Activated T-cell treated with anti-CD3 and anti-CD28 coated beads for 4 hours (primary cell): ENCODE measurements around the gene SLC25A1.

Experiments used
- DNase-seq: peaks from one replicate; pipeline ENCODE4 v3.0.0-alpha.2; 2020

The SLC25A1 gene

GRCh38 chr22:19178657-19179496 is at the start of gene SLC25A1:
Gene SLC25A1, minus strand, starts transcription at chr22:19178736. Its CDS starts 63 bp downstream, at chr22:19178673.
- peak; percentile 68 for DNase-seq

- no peak for DNase-seq
Measured at GRCh38 chr22:19228179-19228578, 49.6 kb upstream of the SLC25A1 start.

GRCh38 chr22:19226428-19226827 is 47.9 kb upstream of the SLC25A1 start:
- DNase-seq, result no peak

DNA sequence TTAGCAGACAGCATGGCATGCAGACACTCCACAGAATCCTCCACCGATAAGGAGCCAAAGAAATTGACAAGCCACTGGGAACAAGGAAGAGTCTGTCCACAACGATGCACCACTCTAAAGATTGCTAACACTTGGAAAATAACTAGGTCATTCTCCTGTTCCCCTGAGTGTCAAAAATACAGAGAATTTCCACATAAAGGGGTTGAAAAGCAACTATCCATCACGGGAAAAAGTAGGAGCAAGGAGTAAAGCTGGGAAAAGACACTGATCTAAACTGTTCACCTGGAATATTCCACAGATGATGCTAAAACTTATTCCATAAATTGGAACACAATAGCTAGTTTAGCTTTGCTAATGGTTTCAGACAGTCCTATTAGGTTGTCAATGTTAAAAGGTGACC is 47.0 kb upstream of the SLC25A1 start:
- no peak for DNase-seq

DNA sequence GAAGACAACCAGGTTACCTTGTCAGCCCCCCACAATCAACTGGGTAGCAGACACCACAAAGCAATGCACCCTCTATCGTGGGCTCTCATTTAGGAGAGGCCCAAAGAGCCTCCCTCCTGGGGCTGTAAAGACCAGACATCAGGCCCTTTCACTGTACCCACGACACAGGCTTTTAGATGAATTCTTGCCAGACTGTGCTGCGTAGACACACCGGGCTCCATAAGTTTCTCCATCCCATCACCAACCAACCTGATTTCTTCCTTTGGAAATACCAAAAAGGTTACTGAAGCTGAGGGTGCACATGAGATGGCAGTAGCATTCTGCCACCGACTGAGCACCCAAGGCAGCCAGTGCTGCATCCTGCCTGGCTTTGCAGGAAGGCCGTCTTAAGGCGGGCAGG is 46.4 kb upstream of the SLC25A1 start:
- no peak for DNase-seq

DNA sequence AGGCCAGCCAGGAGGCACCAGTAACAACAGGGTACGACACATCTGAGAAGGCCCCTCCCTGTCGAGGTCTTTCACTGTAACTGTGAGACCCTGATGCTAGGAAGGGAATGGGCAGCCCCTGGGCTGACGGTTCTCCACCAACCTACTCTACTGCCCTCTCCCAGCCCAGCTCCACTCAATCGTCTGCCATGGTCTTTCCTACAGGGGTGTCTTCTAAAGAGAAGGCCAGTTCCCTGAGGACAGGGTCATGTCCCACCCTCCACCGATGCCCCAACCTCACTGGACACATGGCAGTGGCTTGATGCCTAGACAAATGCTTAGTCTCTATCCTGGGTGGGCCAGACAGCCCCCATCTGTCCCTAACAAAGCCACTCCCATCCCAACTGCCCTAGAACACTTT is 46.0 kb upstream of the SLC25A1 start:
- no peak for DNase-seq

- DNase-seq, result no peak
Measured at GRCh38 chr22:19223617-19224016, 45.1 kb upstream of the SLC25A1 start.

- DNase-seq, result no peak
Measured at GRCh38 chr22:19223110-19223509, 44.6 kb upstream of the SLC25A1 start.

- no peak for DNase-seq
Measured at GRCh38 chr22:19222242-19223005, 43.9 kb upstream of the SLC25A1 start.

DNA sequence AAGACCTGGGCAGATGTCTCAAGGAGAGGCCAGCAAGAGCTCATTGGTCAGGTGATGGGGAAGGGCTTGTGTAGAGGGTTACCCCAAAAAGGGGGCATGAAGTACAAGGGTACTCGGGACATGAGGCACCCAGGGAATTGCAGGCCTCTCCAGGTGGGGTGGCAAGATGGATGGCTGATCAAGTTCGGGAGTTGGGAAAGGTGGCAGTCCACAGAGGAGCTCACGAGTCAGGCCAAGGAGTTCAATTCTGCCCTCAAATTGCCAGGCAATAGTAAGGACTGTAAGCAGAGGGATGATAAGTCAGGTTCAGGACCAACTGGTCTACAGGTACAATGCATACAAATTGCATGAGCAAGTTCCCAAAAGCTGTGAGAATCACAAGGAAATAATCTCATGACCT is 42.3 kb upstream of the SLC25A1 start:
- DNase-seq, result no peak

DNA sequence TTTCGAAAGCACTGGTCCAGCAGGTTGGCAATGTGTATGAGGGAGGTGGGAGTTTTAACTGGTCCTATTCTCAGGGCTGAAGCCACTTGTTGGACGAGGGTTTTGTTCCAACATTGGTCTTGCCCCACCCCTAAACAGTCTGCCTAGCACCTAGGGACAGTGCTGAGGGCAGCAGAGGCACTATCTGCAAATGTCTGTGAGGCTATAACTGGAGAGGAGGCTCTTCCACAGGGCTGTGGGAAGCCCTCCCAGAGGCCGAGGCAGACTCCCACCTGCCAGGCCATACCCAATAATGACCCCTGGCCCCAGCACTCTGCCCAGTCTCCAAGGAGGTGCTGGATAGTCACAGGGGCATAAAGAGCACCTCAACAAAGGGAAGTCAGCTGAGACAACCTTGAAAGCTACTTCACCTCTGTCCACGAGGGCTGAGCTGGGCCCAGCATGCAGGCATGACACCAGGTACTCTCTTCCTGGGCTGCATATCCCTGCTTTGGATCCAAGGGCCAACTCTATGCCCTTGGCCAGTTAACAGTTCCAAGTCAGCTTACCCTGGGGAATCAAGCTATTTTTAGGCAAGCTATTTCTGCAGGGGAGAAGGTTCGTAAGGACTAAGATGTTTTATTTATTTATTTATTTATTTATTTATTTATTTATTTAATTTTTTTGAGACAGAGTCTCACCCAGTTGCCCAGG is 40.2 kb upstream of the SLC25A1 start:
- DNase-seq, result no peak

GRCh38 chr22:19216579-19216978 is 38.0 kb upstream of the SLC25A1 start:
- DNase-seq, result no peak

DNA sequence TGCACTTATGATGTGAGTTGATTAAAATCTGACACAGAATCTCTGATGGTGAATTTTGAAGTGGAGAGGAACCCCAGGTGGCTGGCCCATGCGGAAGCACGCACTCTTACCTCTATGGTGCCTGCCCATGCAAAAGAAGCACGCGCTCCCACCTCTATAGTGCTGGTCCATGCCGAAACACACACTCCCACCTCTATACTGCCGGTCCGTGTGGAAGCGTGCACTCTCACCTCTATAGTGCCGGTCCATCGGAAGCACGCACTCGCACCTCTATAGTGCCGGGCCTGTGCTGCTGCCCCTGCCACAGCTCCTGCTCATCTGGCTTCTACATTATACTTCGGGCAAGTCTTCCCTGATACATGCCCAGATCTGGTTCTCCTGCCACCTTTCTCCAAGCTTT is 36.8 kb upstream of the SLC25A1 start:
- DNase-seq, result no peak

DNA sequence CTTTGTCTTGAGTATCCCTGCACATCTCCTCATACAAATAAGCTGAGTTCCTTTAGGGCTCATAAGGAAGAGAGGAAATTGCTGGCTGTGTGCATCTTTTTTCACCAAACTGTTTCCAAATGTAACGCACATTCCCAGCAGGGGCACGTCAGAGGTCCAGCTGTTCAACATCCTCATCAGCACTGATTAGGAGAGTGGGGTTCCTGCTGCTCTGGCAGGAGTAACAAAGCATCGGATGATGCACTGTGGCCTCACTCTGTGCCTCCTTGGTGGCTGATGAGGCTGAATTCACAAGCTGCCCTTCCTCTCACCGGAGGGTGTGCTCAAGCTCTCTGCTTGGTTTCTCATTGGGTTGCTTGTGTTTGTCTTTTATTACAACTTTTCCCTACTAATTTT is 35.5 kb upstream of the SLC25A1 start:
- DNase-seq, result no peak

DNA sequence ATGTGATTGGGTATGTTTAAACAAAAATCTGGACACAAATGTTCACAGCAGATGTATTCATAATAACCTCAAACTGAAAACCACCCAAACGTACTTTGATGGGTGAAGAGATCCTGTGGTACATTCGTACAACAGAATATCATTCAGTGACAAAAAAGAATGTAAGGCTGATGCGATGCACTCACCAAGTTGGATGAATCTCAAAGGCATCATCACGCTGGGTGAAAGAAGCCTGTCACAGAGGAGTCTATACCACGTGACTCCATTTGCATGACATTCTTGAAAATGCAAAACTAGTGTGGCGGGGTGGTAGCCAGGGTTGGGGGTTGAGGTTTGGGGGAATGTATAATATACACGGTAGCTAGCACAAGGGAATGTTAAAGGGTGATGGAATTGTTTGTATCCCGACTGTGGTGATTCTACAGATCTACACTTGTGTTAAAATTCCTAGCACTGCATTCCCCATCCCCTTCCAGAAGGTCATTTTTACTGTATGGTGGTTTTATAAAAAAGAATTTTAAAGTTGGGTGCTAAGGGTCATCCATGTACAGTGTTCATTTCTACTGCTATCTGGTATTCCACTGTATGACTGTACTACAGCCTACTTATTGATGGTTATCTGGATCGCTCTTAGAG is 35.0 kb upstream of the SLC25A1 start:
- DNase-seq, result no peak

DNA sequence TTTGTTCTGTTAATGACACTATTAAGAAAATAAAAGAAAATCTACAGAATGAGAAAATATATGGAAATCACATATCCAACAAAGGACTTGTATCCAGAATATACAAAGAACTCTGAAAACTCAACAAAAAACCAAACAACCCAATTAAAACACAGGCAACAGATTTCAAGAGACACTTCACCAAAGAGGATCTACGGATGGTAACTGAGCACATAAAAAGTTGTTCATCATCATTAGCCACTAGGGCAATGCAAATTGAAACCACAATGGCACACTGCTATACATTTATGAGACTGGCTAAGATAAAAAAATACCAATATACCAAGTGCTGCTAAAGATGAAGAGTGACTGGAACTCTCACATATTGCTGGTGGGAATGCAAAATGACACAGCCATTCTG is 34.5 kb upstream of the SLC25A1 start:
- no peak for DNase-seq

- no peak for DNase-seq
Measured at GRCh38 chr22:19212302-19212870, 33.9 kb upstream of the SLC25A1 start.

GRCh38 chr22:19210188-19210587 is 31.7 kb upstream of the SLC25A1 start:
- no peak for DNase-seq

DNA sequence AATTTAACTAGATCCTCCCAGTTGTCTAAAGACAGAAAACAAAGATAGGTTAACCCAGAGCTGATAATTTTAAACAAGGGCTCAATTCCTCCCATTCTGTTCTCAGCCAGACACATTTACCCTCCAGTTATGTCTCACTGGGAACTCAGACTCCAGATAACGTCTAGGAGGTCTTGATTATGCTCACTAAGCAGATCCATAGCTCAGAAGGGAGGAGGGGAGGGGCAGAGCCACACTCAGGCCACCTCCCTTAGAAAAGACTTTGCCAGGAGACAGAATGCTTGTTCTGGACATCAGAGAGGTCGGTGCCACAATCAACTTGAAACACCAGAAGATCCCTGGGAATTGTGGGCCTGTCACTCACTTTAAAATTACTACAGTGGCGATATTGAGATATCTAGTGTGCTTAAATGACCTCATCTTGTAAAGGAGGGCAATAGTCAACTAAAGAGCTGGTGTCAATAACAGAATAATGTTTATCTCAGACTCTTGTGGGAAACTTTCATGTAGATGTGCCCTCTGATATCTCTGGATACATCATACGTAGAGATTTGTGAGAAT is 29.8 kb upstream of the SLC25A1 start:
- DNase-seq, result no peak

GRCh38 chr22:19207884-19208283 is 29.3 kb upstream of the SLC25A1 start:
- no peak for DNase-seq

- no peak for DNase-seq
Measured at GRCh38 chr22:19207401-19207808, 28.9 kb upstream of the SLC25A1 start.

DNA sequence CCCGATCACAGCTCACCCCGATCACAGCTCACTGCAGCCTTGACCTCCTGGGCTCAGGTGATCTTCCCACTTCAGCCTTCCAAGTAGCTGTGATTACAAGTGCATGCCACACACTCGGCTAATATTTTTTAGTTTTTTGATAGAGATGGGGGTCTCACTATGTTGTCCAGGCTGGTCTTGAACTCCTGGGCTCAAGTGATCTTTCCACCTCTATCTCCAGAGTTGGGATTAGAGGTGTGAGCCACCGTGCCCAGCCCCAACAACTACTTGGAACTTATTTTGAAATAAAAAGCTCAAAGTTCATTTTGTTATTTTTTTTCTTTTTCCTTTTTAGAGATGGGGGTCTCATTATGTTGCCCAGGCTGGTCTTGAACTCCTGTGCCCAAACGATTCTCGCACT is 27.8 kb upstream of the SLC25A1 start:
- DNase-seq, result no peak
